H9 (cell line): ENCODE measurements around the gene INPP5B. TPM values are rescaled to one million over a fixed set of nuclear protein-coding genes. Genes with fewer than 3 reads are reported as not detected.

Experiments
- DNase-seq: peaks from one replicate; pipeline ENCODE4 v3.0.0-alpha.2; 2017
- H2AFZ ChIP-seq: one replicate; pipeline ENCODE4 v1.6.1; 2013; ENCODE audit warnings: mild to moderate bottlenecking, low read length, control low read depth, moderate library complexity
- H2AK5ac ChIP-seq: 2 replicates; pipeline ENCODE4 v1.6.1; 2013; ENCODE audit warnings: low read length, control low read depth, mixed read lengths; ENCODE audit not compliant: insufficient read length
- H2BK120ac ChIP-seq: one replicate; pipeline ENCODE4 v1.6.1; 2013; ENCODE audit warnings: low read depth, mild to moderate bottlenecking, low read length, control low read depth, inconsistent platforms; ENCODE audit not compliant: poor library complexity, severe bottlenecking
- H2BK12ac ChIP-seq: 2 replicates; pipeline ENCODE4 v1.6.1; 2013; ENCODE audit warnings: low read length, control low read depth, mixed read lengths, low read depth; ENCODE audit not compliant: insufficient read length
- H2BK15ac ChIP-seq: 2 replicates; pipeline ENCODE4 v1.6.1; 2013; ENCODE audit warnings: low read depth, low read length, control low read depth
- H2BK20ac ChIP-seq: one replicate; pipeline ENCODE4 v1.6.1; 2013; ENCODE audit warnings: low read depth, mild to moderate bottlenecking, low read length, control low read depth, inconsistent platforms; ENCODE audit not compliant: poor library complexity, severe bottlenecking
- H2BK5ac ChIP-seq: 2 replicates; pipeline ENCODE4 v1.6.1; 2013; ENCODE audit warnings: low read length, control low read depth, mixed read lengths; ENCODE audit not compliant: insufficient read length
- H3K14ac ChIP-seq: 2 replicates; pipeline ENCODE4 v1.6.1; 2013; ENCODE audit warnings: low read length, control low read depth; ENCODE audit not compliant: insufficient read depth
- H3K18ac ChIP-seq: 2 replicates; pipeline ENCODE4 v1.6.1; 2013; ENCODE audit warnings: low read depth, mild to moderate bottlenecking, mixed read lengths, low read length, control low read depth; ENCODE audit not compliant: insufficient read length
- H3K23ac ChIP-seq: 2 replicates; pipeline ENCODE4 v1.6.1; 2013; ENCODE audit warnings: low read length, control low read depth, mixed read lengths, low read depth; ENCODE audit not compliant: insufficient read length
- H3K23me2 ChIP-seq: 2 replicates; pipeline ENCODE4 v1.6.1; 2013; ENCODE audit warnings: low read depth, mild to moderate bottlenecking, mixed read lengths, low read length, control low read depth; ENCODE audit not compliant: insufficient read length, poor library complexity, severe bottlenecking
- H3K27ac ChIP-seq: 2 replicates; pipeline ENCODE4 v1.5.1; 2013; ENCODE audit warnings: low read length, control low read depth, mixed read lengths, low read depth; ENCODE audit not compliant: insufficient read length
- H3K27me3 ChIP-seq: 2 replicates; pipeline ENCODE4 v1.6.1; 2013; ENCODE audit warnings: low read length, control low read depth, inconsistent platforms; ENCODE audit not compliant: insufficient read depth
- H3K4ac ChIP-seq: 2 replicates; pipeline ENCODE4 v1.6.1; 2013; ENCODE audit warnings: low read depth, mild to moderate bottlenecking, control low read depth, inconsistent platforms, low read length, moderate library complexity
- H3K4me1 ChIP-seq: 2 replicates; pipeline ENCODE4 v1.6.1; 2013; ENCODE audit warnings: low read length, control low read depth, inconsistent platforms; ENCODE audit not compliant: insufficient read depth
- H3K4me2 ChIP-seq: 2 replicates; pipeline ENCODE4 v1.6.1; 2013; ENCODE audit warnings: low read length, control low read depth, mixed read lengths; ENCODE audit not compliant: insufficient read length, insufficient read depth
- H3K56ac ChIP-seq: 2 replicates; pipeline ENCODE4 v1.6.1; 2013; ENCODE audit warnings: low read depth, mild to moderate bottlenecking, mixed read lengths, low read length, control low read depth; ENCODE audit not compliant: insufficient read length
- H3K79me1 ChIP-seq: 2 replicates; pipeline ENCODE4 v1.6.1; 2013; ENCODE audit warnings: low read depth, mild to moderate bottlenecking, moderate library complexity, low read length, control low read depth, inconsistent platforms; ENCODE audit not compliant: insufficient read depth, poor library complexity, severe bottlenecking
- H3K79me2 ChIP-seq: 2 replicates; pipeline ENCODE4 v1.6.1; 2013; ENCODE audit warnings: low read length, control low read depth, inconsistent platforms; ENCODE audit not compliant: insufficient read depth
- H3K9ac ChIP-seq: 2 replicates; pipeline ENCODE4 v1.6.1; 2013; ENCODE audit warnings: low read length, control low read depth, mixed read lengths; ENCODE audit not compliant: insufficient read length; ENCODE audit errors: extremely low read depth
- H3K9me3 ChIP-seq: one replicate; pipeline ENCODE4 v1.6.1; 2013; ENCODE audit warnings: low read depth, low read length, inconsistent platforms; ENCODE audit not compliant: control insufficient read depth
- H3T11ph ChIP-seq: one replicate; pipeline ENCODE4 v1.6.1; 2013; ENCODE audit warnings: mild to moderate bottlenecking, low read length, control low read depth, inconsistent platforms
- H4K20me1 ChIP-seq: one replicate; pipeline ENCODE4 v1.6.1; 2013; ENCODE audit not compliant: control insufficient read depth, insufficient read length, insufficient read depth
- H4K5ac ChIP-seq: 2 replicates; pipeline ENCODE4 v1.6.1; 2013; ENCODE audit warnings: low read depth, mild to moderate bottlenecking, mixed read lengths, low read length, control low read depth; ENCODE audit not compliant: insufficient read length
- H4K8ac ChIP-seq: replicated peaks from 2 replicates; pipeline ENCODE4 v1.6.1; 2013; ENCODE audit warnings: low read length, control low read depth, mixed read lengths, low read depth; ENCODE audit not compliant: insufficient read length
- H4K91ac ChIP-seq: 2 replicates; pipeline ENCODE4 v1.6.1; 2013; ENCODE audit warnings: low read depth, mild to moderate bottlenecking, moderate library complexity, mixed read lengths, low read length, control low read depth; ENCODE audit not compliant: insufficient read length
- H3K27ac Mint-ChIP-seq, 3 experiments: 2 replicates in 2 of 3; 3 replicates in 1 of 3; pipeline ENCODE4 v1.8.0; 2020 to 2021; ENCODE audit warnings: mixed read lengths in 3 of 3, mild to moderate bottlenecking in 1 of 3, moderate library complexity in 1 of 3
- H3K27me3 Mint-ChIP-seq: 2 replicates; pipeline ENCODE4 v1.8.0; 2021; ENCODE audit warnings: low read depth, mild to moderate bottlenecking, moderate library complexity, mixed read lengths
- H3K36me3 Mint-ChIP-seq, 3 experiments: 2 replicates in 2 of 3; 3 replicates in 1 of 3; pipeline ENCODE4 v1.8.0; 2020 to 2021; ENCODE audit warnings: low read depth in 3 of 3, mixed read lengths in 3 of 3; ENCODE audit not compliant: insufficient read depth in 1 of 3
- H3K4me1 Mint-ChIP-seq, 2 experiments: 2 replicates each; pipeline ENCODE4 v1.8.0; 2020; ENCODE audit warnings: mixed read lengths in 2 of 2
- H3K4me3 Mint-ChIP-seq, 2 experiments: 2 replicates in 1 of 2; 3 replicates in 1 of 2; pipeline ENCODE4 v1.8.0; 2020 to 2021; ENCODE audit warnings: mild to moderate bottlenecking in 2 of 2, mixed read lengths in 2 of 2, moderate library complexity in 1 of 2
- H3K9me3 Mint-ChIP-seq, 2 experiments: 2 replicates in 1 of 2; 3 replicates in 1 of 2; pipeline ENCODE4 v1.8.0; 2020; ENCODE audit warnings: mild to moderate bottlenecking in 2 of 2, mixed read lengths in 2 of 2, moderate library complexity in 1 of 2
- CTCF ChIP-seq: fragments of 200-600 bp; sonication (generic); conservative IDR thresholded peaks from 3 replicates; pipeline ENCODE4 v1.8.0; 2021; ENCODE audit warnings: antibody characterized with exemption, mild to moderate bottlenecking
- WGBS: extraction: QIAGEN DNeasy Blood & Tissue Kit; methylation state at CpG from one replicate; pipeline ENCODE4 v1.1.7; 2013; ENCODE audit warnings: missing lambda C conversion rate, low lambda C conversion rate, mixed read lengths; ENCODE audit not compliant: insufficient read length; ENCODE audit errors: extremely low coverage; 5-methylcytosine and 5-hydroxymethylcytosine counted together
- total RNA-seq: library from RNA; stranded (reverse); gene quantifications from 2 replicates; pipeline ENCODE4 v1.2.1, GENCODE V29; 2021

The INPP5B gene
- total RNA-seq, 1 experiment from 2014 or later: 28.2 TPM

- no peak overlapping the region for H2BK12ac ChIP-seq
- Mint-ChIP-seq H3K36me3 (peaks cover 8 to 56% (median 41%) of the 10 kb centered on the region in 3 experiments; a peak in 6 of 7 replicates), H3K4me3 (no peak overlapping the region), H3K9me3 (no peaks in the 10 kb centered on the region), H3K4me1 (no peaks in the 10 kb centered on the region), H3K27ac (no peak overlapping the region), H3K27me3 (no peaks in the 10 kb centered on the region)
- DNase-seq: no peak
- no peak overlapping the region for H3K56ac ChIP-seq
- no peaks in the 10 kb centered on the region for H3K27me3 ChIP-seq
- no peak overlapping the region for H3K4ac ChIP-seq
- no peaks in the 10 kb centered on the region for H3K9me3 ChIP-seq
- no peak overlapping the region for H4K8ac ChIP-seq
- H3K18ac ChIP-seq: no peak overlapping the region
- no peak for TF ChIP-seq CTCF
- H2BK120ac ChIP-seq: no peak overlapping the region
- H3K79me1 ChIP-seq: no peaks in the 10 kb centered on the region
- no peak overlapping the region for H2AFZ ChIP-seq
- no peak overlapping the region for H2BK15ac ChIP-seq
- H3K4me2 ChIP-seq: no peak overlapping the region
- no peak overlapping the region for H3K23ac ChIP-seq
- no peaks in the 10 kb centered on the region for H3K4me1 ChIP-seq
- H3K79me2 ChIP-seq: no peaks in the 10 kb centered on the region
- H4K91ac ChIP-seq: no peak overlapping the region
- no CpG with 5 or more reads among the region's 4 CpGs for WGBS
- no peak overlapping the region for H2AK5ac ChIP-seq
- no peaks in the 10 kb centered on the region for H4K20me1 ChIP-seq
- H3T11ph ChIP-seq: no peak overlapping the region
- no peak overlapping the region for H3K9ac ChIP-seq
- H3K27ac ChIP-seq: no peak overlapping the region
- H3K14ac ChIP-seq: no peak overlapping the region
- no peak overlapping the region for H2BK5ac ChIP-seq
- H2BK20ac ChIP-seq: no peak overlapping the region
- H4K5ac ChIP-seq: no peak overlapping the region
- no peaks in the 10 kb centered on the region for H3K23me2 ChIP-seq
Measured at GRCh38 chr1:37831109-37831508, 115.7 kb downstream of the INPP5B start.
